ENCODE data around the gene SPATS2L. TPM values are rescaled to one million over a fixed set of nuclear protein-coding genes. Genes with fewer than 3 reads are reported as not detected.

The SPATS2L gene
- total and polyA plus RNA-seq, 9 donors = 36.5 to 93.0 (median 70.6) TPM

- H3K27me3 ChIP-seq = no peaks in the 10 kb centered on the region
- H3K4me1 ChIP-seq (ENCODE audit: insufficient read depth) = no peaks in the 10 kb centered on the region
- no peak for DNase-seq
- no peak for TF ChIP-seq POLR2A (IDR thresholded peaks at IDR 0.05)
- TF ChIP-seq EP300 (IDR thresholded peaks at IDR 0.05) = no peak
- no peak for TF ChIP-seq CTCF (IDR thresholded peaks at IDR 0.05)
- no peaks in the 10 kb centered on the region for H3K9me3 ChIP-seq
- no peak overlapping the region for H3K27ac ChIP-seq
- no peaks in the 10 kb centered on the region for H3K36me3 ChIP-seq
- 85 to 89% (median 86%) methylated on average over 1 of the region's 1 CpG for WGBS, 3 donors
- intact Hi-C loops (cut with DNase I) = no loop called here
- H3K4me3 ChIP-seq = no peak overlapping the region
Observed at GRCh38 chr2:200399636-200400035, 93.1 kb downstream of the SPATS2L start.

GRCh38 chr2:200403814-200404213 is 97.3 kb downstream of the SPATS2L start:
- H3K9me3 ChIP-seq = no peaks in the 10 kb centered on the region
- intact Hi-C loops (cut with DNase I) = no loop called here
- WGBS, 3 donors = 67 to 89% (median 80%) methylated on average over 4 of the region's 4 CpGs
- no peak overlapping the region for H3K4me3 ChIP-seq
- TF ChIP-seq POLR2A (IDR thresholded peaks at IDR 0.05) = no peak
- no peak for TF ChIP-seq CTCF (IDR thresholded peaks at IDR 0.05)
- no peak for TF ChIP-seq EP300 (IDR thresholded peaks at IDR 0.05)
- no peak overlapping the region for H3K27ac ChIP-seq
- peaks cover 4% of the 10 kb centered on the region for H3K4me1 ChIP-seq (ENCODE audit: insufficient read depth)
- H3K36me3 ChIP-seq = no peaks in the 10 kb centered on the region
- H3K27me3 ChIP-seq = no peaks in the 10 kb centered on the region
- no peak for DNase-seq

- no peaks in the 10 kb centered on the region for H3K9me3 ChIP-seq
- DNase-seq = no peak
- no peak overlapping the region for H3K27ac ChIP-seq
- no peak overlapping the region for H3K4me3 ChIP-seq
- H3K27me3 ChIP-seq = no peaks in the 10 kb centered on the region
- no peak for TF ChIP-seq POLR2A (IDR thresholded peaks at IDR 0.05)
- TF ChIP-seq EP300 (IDR thresholded peaks at IDR 0.05) = no peak
- no peak for TF ChIP-seq CTCF (IDR thresholded peaks at IDR 0.05)
- intact Hi-C loops (cut with DNase I) = no loop called here
- WGBS, 3 donors = 90 to 93% (median 91%) methylated on average over 4 of the region's 4 CpGs
- H3K4me1 ChIP-seq (ENCODE audit: insufficient read depth) = peaks cover 4% of the 10 kb centered on the region
- no peaks in the 10 kb centered on the region for H3K36me3 ChIP-seq
Observed at GRCh38 chr2:200404615-200405014, 98.1 kb downstream of the SPATS2L start.

GRCh38 chr2:200405599-200406298 is 99.3 kb downstream of the SPATS2L start:
- H3K9me3 ChIP-seq = no peaks in the 10 kb centered on the region
- H3K36me3 ChIP-seq = no peaks in the 10 kb centered on the region
- intact Hi-C loops (cut with DNase I) = no loop called here
- no peak overlapping the region for H3K27ac ChIP-seq
- no peaks in the 10 kb centered on the region for H3K27me3 ChIP-seq
- DNase-seq = no peak
- peaks cover 6% of the 10 kb centered on the region for H3K4me1 ChIP-seq (ENCODE audit: insufficient read depth)
- no peak overlapping the region for H3K4me3 ChIP-seq
- 0 to 21% (median 9%) methylated on average over 1 of the region's 1 CpG for WGBS, 3 donors
- no peak for TF ChIP-seq POLR2A (IDR thresholded peaks at IDR 0.05)
- TF ChIP-seq CTCF (IDR thresholded peaks at IDR 0.05) = no peak
- no peak for TF ChIP-seq EP300 (IDR thresholded peaks at IDR 0.05)

Measured in ovary (tissue), 9 donors.